Liver (tissue), 3 donors: ENCODE measurements around the gene ADAM19.

Experiments used
- GABPA ChIP-seq, 2 donors: IDR thresholded peaks in 1 of 2; conservative IDR thresholded peaks in 1 of 2; 2 replicates each; pipeline ENCODE4 v1.6.1; 2016; ENCODE audit warnings: antibody characterized with exemption in 2 of 2, mild to moderate bottlenecking in 1 of 2, moderate library complexity in 1 of 2
- HNF4A ChIP-seq, 2 donors: conservative IDR thresholded peaks; 2 replicates each; pipeline ENCODE4 v1.6.1; 2016; ENCODE audit warnings: antibody characterized with exemption in 2 of 2, mild to moderate bottlenecking in 2 of 2
- JUND ChIP-seq, 2 donors: IDR thresholded peaks; 2 replicates each; pipeline ENCODE4 v1.6.1; 2016; ENCODE audit warnings: antibody characterized with exemption in 2 of 2
- SP1 ChIP-seq: IDR thresholded peaks from 2 replicates; pipeline ENCODE4 v1.6.1; 2018; ENCODE audit warnings: antibody characterized with exemption, mild to moderate bottlenecking
- TF ChIP-seq, protein P1 (sequence below): fragments of 150-350 bp; IDR thresholded peaks from 2 replicates; pipeline ENCODE4 v1.5.1; 2017; ENCODE audit warnings: improper control_type of control experiment, low read depth, low read length; ENCODE audit not compliant: missing input control
- donor health status: healthy.
- donor health status: healthy.

- TF ChIP-seq, protein P1, sequence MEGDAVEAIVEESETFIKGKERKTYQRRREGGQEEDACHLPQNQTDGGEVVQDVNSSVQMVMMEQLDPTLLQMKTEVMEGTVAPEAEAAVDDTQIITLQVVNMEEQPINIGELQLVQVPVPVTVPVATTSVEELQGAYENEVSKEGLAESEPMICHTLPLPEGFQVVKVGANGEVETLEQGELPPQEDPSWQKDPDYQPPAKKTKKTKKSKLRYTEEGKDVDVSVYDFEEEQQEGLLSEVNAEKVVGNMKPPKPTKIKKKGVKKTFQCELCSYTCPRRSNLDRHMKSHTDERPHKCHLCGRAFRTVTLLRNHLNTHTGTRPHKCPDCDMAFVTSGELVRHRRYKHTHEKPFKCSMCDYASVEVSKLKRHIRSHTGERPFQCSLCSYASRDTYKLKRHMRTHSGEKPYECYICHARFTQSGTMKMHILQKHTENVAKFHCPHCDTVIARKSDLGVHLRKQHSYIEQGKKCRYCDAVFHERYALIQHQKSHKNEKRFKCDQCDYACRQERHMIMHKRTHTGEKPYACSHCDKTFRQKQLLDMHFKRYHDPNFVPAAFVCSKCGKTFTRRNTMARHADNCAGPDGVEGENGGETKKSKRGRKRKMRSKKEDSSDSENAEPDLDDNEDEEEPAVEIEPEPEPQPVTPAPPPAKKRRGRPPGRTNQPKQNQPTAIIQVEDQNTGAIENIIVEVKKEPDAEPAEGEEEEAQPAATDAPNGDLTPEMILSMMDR, result peak; percentile 9
- no peak for TF ChIP-seq JUND (IDR thresholded peaks at IDR 0.05)
- TF ChIP-seq GABPA (IDR thresholded peaks at IDR 0.05 in 1 of 2, conservative IDR thresholded peaks at IDR 0.05 in 1 of 2), result no peak
- no peak for TF ChIP-seq SP1
- no peak for TF ChIP-seq HNF4A (conservative IDR thresholded peaks at IDR 0.05)
Observed at GRCh38 chr5:157575381-157576020, at the start of gene ADAM19.
